SU-DHL-6 (cell line): ENCODE measurements around the gene PFKM.

Experiments
- EZH2phosphoT487 ChIP-seq: fragments of 200-600 bp; sonication (generic), shearing (Covaris generic); conservative IDR thresholded peaks from 2 replicates; pipeline ENCODE4 v1.6.1; 2018; ENCODE audit warnings: mild to moderate bottlenecking, antibody characterized with exemption, low read length, moderate library complexity, mixed read lengths
- TF ChIP-seq, protein P1 (sequence below): fragments of 200-600 bp; sonication (generic); IDR thresholded peaks from one replicate; pipeline ENCODE4 v1.5.1; 2017; ENCODE audit warnings: antibody characterized with exemption, mild to moderate bottlenecking, low read length, moderate library complexity; ENCODE audit not compliant: insufficient read depth, poor library complexity, severe bottlenecking

DNA sequence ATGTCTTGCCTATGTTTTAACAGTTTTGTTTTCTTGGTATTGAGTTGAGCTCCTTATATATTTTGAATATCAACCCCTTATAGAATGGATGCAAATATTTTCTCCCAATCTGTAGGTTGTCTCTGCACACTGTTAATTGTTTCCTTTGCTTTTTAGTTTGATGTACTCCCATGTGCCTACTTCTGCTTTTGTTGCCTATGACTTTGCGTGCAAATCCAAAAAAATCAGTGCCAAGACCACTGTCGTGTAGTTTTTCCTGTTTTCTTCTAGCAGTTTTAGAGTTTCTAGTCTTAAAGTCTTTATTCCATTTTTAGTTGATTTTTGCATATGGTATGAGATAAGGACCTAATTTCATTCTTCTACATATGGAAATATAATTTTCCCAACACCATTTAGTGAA lies 42.1 kb upstream of the PFKM start:
- TF ChIP-seq, protein P1, sequence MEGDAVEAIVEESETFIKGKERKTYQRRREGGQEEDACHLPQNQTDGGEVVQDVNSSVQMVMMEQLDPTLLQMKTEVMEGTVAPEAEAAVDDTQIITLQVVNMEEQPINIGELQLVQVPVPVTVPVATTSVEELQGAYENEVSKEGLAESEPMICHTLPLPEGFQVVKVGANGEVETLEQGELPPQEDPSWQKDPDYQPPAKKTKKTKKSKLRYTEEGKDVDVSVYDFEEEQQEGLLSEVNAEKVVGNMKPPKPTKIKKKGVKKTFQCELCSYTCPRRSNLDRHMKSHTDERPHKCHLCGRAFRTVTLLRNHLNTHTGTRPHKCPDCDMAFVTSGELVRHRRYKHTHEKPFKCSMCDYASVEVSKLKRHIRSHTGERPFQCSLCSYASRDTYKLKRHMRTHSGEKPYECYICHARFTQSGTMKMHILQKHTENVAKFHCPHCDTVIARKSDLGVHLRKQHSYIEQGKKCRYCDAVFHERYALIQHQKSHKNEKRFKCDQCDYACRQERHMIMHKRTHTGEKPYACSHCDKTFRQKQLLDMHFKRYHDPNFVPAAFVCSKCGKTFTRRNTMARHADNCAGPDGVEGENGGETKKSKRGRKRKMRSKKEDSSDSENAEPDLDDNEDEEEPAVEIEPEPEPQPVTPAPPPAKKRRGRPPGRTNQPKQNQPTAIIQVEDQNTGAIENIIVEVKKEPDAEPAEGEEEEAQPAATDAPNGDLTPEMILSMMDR: no peak
- no peak for TF ChIP-seq EZH2phosphoT487
